Esophagus (tissue), 2 donors: Measurements from ENCODE around the gene SLC27A4. TPM values are rescaled to one million over a fixed set of nuclear protein-coding genes. Genes with fewer than 3 reads are reported as not detected.

Experiments used
- H3K27ac ChIP-seq, 2 donors: one replicate each; pipeline ENCODE4 v1.5.1; 2013; ENCODE audit warnings: low read depth in 2 of 2, mild to moderate bottlenecking in 2 of 2, inconsistent platforms in 1 of 2, low read length in 1 of 2, moderate library complexity in 1 of 2
- H3K27me3 ChIP-seq, 2 donors: one replicate each; pipeline ENCODE4 v1.6.1; 2013; ENCODE audit warnings: low read length in 2 of 2, control low read depth in 1 of 2, mild to moderate bottlenecking in 1 of 2; ENCODE audit not compliant: insufficient read depth in 2 of 2, control insufficient read depth in 1 of 2
- H3K36me3 ChIP-seq, 2 donors: one replicate each; pipeline ENCODE4 v1.6.1; 2013; ENCODE audit warnings: low read length in 1 of 2; ENCODE audit not compliant: control insufficient read depth in 2 of 2, insufficient read depth in 2 of 2
- H3K4me1 ChIP-seq, 2 donors: one replicate each; pipeline ENCODE4 v1.6.1; 2013; ENCODE audit warnings: low read length in 1 of 2; ENCODE audit not compliant: control insufficient read depth in 2 of 2, insufficient read depth in 2 of 2
- H3K4me3 ChIP-seq, 2 donors: one replicate each; pipeline ENCODE4 v1.5.1; 2013; ENCODE audit warnings: low read length in 2 of 2, mild to moderate bottlenecking in 2 of 2, low read depth in 1 of 2, moderate library complexity in 1 of 2
- H3K9me3 ChIP-seq, 2 donors: one replicate each; pipeline ENCODE4 v1.6.1; 2013; ENCODE audit warnings: mild to moderate bottlenecking in 2 of 2, low read depth in 1 of 2, low read length in 1 of 2, moderate library complexity in 1 of 2; ENCODE audit not compliant: control insufficient read depth in 2 of 2, insufficient read depth in 1 of 2
- WGBS, 2 donors: extraction: QIAGEN DNeasy Blood & Tissue Kit; methylation state at CpG; one replicate each; pipeline ENCODE4 v1.1.7; 2013; 5-methylcytosine and 5-hydroxymethylcytosine counted together
- polyA plus RNA-seq, 2 donors: library from polyadenylated mRNA; stranded (reverse); fragments of 200-250 nt; gene quantifications; one replicate each; pipeline ENCODE4 v1.2.3, GENCODE V29; 2013
- donor health status: healthy with polysubstance abuse.
- donor health status: Bipolar disorder and iron deficiency.

SLC27A4 gene
- polyA plus RNA-seq, 2 donors: 65.2 to 69.2 TPM

DNA sequence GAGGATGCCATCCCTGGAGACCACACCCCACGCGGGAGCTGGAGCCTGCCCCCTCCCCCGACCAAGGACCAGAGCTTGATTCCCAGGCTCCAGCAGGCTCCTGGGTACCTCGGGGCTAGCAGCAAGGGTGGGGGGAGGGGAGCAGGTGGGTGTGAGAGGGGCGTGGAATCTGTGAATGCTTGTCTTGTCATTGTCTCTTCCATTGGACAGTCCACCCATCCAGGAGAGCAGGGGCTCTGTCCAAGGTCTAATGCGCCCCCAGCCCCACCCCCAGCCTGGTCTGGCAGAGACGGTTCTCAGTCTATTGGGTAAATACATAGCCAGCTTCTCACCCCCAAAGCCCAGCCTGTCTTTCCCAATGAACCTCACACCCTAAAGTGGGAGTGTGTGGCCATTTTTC is 53.6 kb downstream of the SLC27A4 start:
- 48 to 64% methylated on average over 7 of the region's 7 CpGs for WGBS, 2 donors
- Histone ChIP-seq H3K4me1 (peaks cover 0 to 3% of the 10 kb centered on the region in 2 donors), H3K36me3 (peaks cover 0 to 26% of the 10 kb centered on the region in 2 donors), H3K27me3 (no peaks in the 10 kb centered on the region), H3K9me3 (no peaks in the 10 kb centered on the region), H3K27ac (no peak overlapping the region), H3K4me3 (no peak overlapping the region)

- H3K27me3 ChIP-seq: no peaks in the 10 kb centered on the region
- WGBS, 2 donors: 48 to 49% methylated on average over 9 of the region's 9 CpGs
- peaks cover 0 to 20% of the 10 kb centered on the region in 2 donors for H3K36me3 ChIP-seq
- H3K4me3 ChIP-seq: no peak overlapping the region
- peaks cover 0 to 3% of the 10 kb centered on the region in 2 donors for H3K4me1 ChIP-seq
- H3K9me3 ChIP-seq: no peaks in the 10 kb centered on the region
- no peak overlapping the region for H3K27ac ChIP-seq
These were observed 54.2 kb downstream of the SLC27A4 start for GRCh38 chr9:128394379-128395168.

GRCh38 chr9:128396970-128397613 is 56.8 kb downstream of the SLC27A4 start:
- Histone ChIP-seq H3K27ac (no peak overlapping the region), H3K36me3 (peaks cover 0 to 4% of the 10 kb centered on the region in 2 donors), H3K27me3 (no peaks in the 10 kb centered on the region), H3K4me3 (no peak overlapping the region), H3K4me1 (peaks cover 0 to 3% of the 10 kb centered on the region in 2 donors), H3K9me3 (no peaks in the 10 kb centered on the region)
- WGBS, 2 donors: 9 to 11% methylated on average over 19 of the region's 19 CpGs

GRCh38 chr9:128397831-128398230 is 57.5 kb downstream of the SLC27A4 start:
- H3K36me3 ChIP-seq: peaks cover 0 to 1% of the 10 kb centered on the region in 2 donors
- no peaks in the 10 kb centered on the region for H3K9me3 ChIP-seq
- no peak overlapping the region for H3K27ac ChIP-seq
- no peak overlapping the region for H3K4me3 ChIP-seq
- peaks cover 0 to 3% of the 10 kb centered on the region in 2 donors for H3K4me1 ChIP-seq
- H3K27me3 ChIP-seq: no peaks in the 10 kb centered on the region
- 63% methylated on average over 7 of the region's 7 CpGs for WGBS, 2 donors

DNA sequence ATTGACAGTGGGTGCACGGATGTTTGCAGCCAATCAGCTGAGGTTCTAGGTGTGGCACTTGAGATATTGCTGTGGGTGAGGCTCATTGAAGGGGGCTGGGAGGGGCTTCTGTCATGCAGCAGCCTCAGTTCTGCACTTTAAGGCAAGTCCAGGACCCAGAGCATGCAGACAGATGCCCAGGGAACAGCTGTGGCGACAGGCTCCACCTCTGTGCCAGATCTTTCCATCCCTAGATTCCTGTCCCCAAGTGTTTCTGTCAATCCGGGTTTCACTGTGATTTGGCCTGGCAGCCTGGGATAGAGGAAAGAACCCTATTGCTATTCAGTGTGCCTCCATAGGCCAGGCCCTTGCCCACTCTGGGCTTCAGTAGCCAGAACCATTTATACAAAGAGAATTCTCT is 59.5 kb downstream of the SLC27A4 start:
- Histone ChIP-seq H3K27ac (no peak overlapping the region), H3K27me3 (no peaks in the 10 kb centered on the region), H3K36me3 (no peaks in the 10 kb centered on the region), H3K4me1 (peaks cover 0 to 3% of the 10 kb centered on the region in 2 donors), H3K9me3 (no peaks in the 10 kb centered on the region), H3K4me3 (no peak overlapping the region)
- WGBS, 2 donors: 66 to 67% methylated on average over 3 of the region's 3 CpGs

- WGBS, 2 donors: 79 to 82% methylated on average over 5 of the region's 5 CpGs
- H3K4me1 ChIP-seq: no peaks in the 10 kb centered on the region
- no peak overlapping the region for H3K4me3 ChIP-seq
- H3K27me3 ChIP-seq: no peaks in the 10 kb centered on the region
- H3K36me3 ChIP-seq: no peaks in the 10 kb centered on the region
- H3K27ac ChIP-seq: no peak overlapping the region
- no peaks in the 10 kb centered on the region for H3K9me3 ChIP-seq
These were observed 64.2 kb downstream of the SLC27A4 start for GRCh38 chr9:128404560-128404959.

- WGBS, 2 donors: 63 to 68% methylated on average over 20 of the region's 20 CpGs
These were observed 64.9 kb downstream of the SLC27A4 start for GRCh38 chr9:128405077-128405779.

GRCh38 chr9:128405780-128406171 is 65.4 kb downstream of the SLC27A4 start:
- WGBS, 2 donors: 65 to 78% methylated on average over 7 of the region's 7 CpGs
- no peaks in the 10 kb centered on the region for H3K4me1 ChIP-seq
- no peaks in the 10 kb centered on the region for H3K36me3 ChIP-seq
- H3K27ac ChIP-seq: no peak overlapping the region
- H3K4me3 ChIP-seq: no peak overlapping the region
- no peaks in the 10 kb centered on the region for H3K27me3 ChIP-seq
- H3K9me3 ChIP-seq: no peaks in the 10 kb centered on the region

More at GRCh38 chr9:128405077-128405779, 64.9 kb downstream of the SLC27A4 start:
- H3K27me3 ChIP-seq: no peaks in the 10 kb centered on the region
- no peak overlapping the region for H3K4me3 ChIP-seq
- H3K9me3 ChIP-seq: no peaks in the 10 kb centered on the region
- no peaks in the 10 kb centered on the region for H3K36me3 ChIP-seq
- no peak overlapping the region for H3K27ac ChIP-seq
- no peaks in the 10 kb centered on the region for H3K4me1 ChIP-seq

- no peak overlapping the region for H3K4me3 ChIP-seq
- H3K4me1 ChIP-seq: no peaks in the 10 kb centered on the region
- no peaks in the 10 kb centered on the region for H3K36me3 ChIP-seq
- WGBS, 2 donors: 70 to 72% methylated on average over 9 of the region's 9 CpGs
- no peak overlapping the region for H3K27ac ChIP-seq
- H3K9me3 ChIP-seq: no peaks in the 10 kb centered on the region
- no peaks in the 10 kb centered on the region for H3K27me3 ChIP-seq
These were observed 66.6 kb downstream of the SLC27A4 start for GRCh38 chr9:128406848-128407391.
